ENCODE results near the gene KLHL22.
"Not testable (repeated sequence)": the region's sequence is repeated elsewhere in the genome, so short reads cannot be mapped to it uniquely, and the experiment has no call there.

Gene KLHL22

GRCh38 chr22:20494978-20495860, at the start of gene KLHL22:
Gene KLHL22 (minus strand): TSS chr22:20495795. CDS start chr22:20489211, 6,584 bp downstream.
- Histone ChIP-seq H3K4me1 (ENCODE audit: insufficient read depth, low read length, severe bottlenecking) (peaks cover 13% of the 10 kb centered on the region), H3K4me2 (ENCODE audit: low read length) (peak within 1 kb of the TSS; percentile 91), H3K9me3 (ENCODE audit: low read length) (no peaks in the 10 kb centered on the region), H3K9ac (ENCODE audit: low read length) (peak within 1 kb of the TSS; percentile 73), H2AFZ (ENCODE audit: low read length) (no peak within 1 kb of the TSS), H3K36me3 (ENCODE audit: insufficient read depth, low read length) (no peaks in the 10 kb centered on the region), H3K9me2 (ENCODE audit: low read depth, low read length) (no peaks in the 10 kb centered on the region), H4K20me1 (ENCODE audit: insufficient read depth, low read length) (no peaks in the 10 kb centered on the region), H3K4me3 (ENCODE audit: low read depth, low read length, poor library complexity, severe bottlenecking) (peak within 1 kb of the TSS; percentile 74), H3K27me3 (ENCODE audit: insufficient read depth, low read length) (no peaks in the 10 kb centered on the region), H3F3A (ENCODE audit: insufficient read depth, low read length) (no peaks in the 10 kb centered on the region), H3K27ac (ENCODE audit: low read depth, low read length, poor library complexity, severe bottlenecking) (no peak within 1 kb of the TSS), H3K79me2 (ENCODE audit: insufficient read depth, low read length) (no peaks in the 10 kb centered on the region)
- TF ChIP-seq CTCF (IDR thresholded peaks at IDR 0.05; ENCODE audit: low read length) (no peak), EZH2 (IDR thresholded peaks at IDR 0.05; ENCODE audit: borderline replicate concordance, low read length) (no peak)

GRCh38 chr22:20545318-20545634, 49.7 kb upstream of the KLHL22 start:
- H3K27ac ChIP-seq (ENCODE audit: low read depth, low read length, poor library complexity, severe bottlenecking); H3K4me2 ChIP-seq (ENCODE audit: low read length); H3K79me2 ChIP-seq (ENCODE audit: insufficient read depth, low read length); H3K9me3 ChIP-seq (ENCODE audit: low read length); H3K4me3 ChIP-seq (ENCODE audit: low read depth, low read length, poor library complexity, severe bottlenecking); H3K9ac ChIP-seq (ENCODE audit: low read length); H3K9me2 ChIP-seq (ENCODE audit: low read depth, low read length); H2AFZ ChIP-seq (ENCODE audit: low read length); H3K27me3 ChIP-seq (ENCODE audit: insufficient read depth, low read length); H4K20me1 ChIP-seq (ENCODE audit: insufficient read depth, low read length); H3F3A ChIP-seq (ENCODE audit: insufficient read depth, low read length): not testable (repeated sequence)
- H3K36me3 ChIP-seq (ENCODE audit: insufficient read depth, low read length) = peaks cover 44% of the 10 kb centered on the region
- peaks cover 20% of the 10 kb centered on the region for H3K4me1 ChIP-seq (ENCODE audit: insufficient read depth, low read length, severe bottlenecking)

- Histone ChIP-seq H3K4me3 (ENCODE audit: low read depth, low read length, poor library complexity, severe bottlenecking) (no peak overlapping the region), H3K9me2 (ENCODE audit: low read depth, low read length) (no peaks in the 10 kb centered on the region), H3K9ac (ENCODE audit: low read length) (no peak overlapping the region), H3K27ac (ENCODE audit: low read depth, low read length, poor library complexity, severe bottlenecking) (no peak overlapping the region), H4K20me1 (ENCODE audit: insufficient read depth, low read length) (no peaks in the 10 kb centered on the region), H3K27me3 (ENCODE audit: insufficient read depth, low read length) (no peaks in the 10 kb centered on the region), H3F3A (ENCODE audit: insufficient read depth, low read length) (no peaks in the 10 kb centered on the region), H2AFZ (ENCODE audit: low read length) (no peak overlapping the region), H3K4me1 (ENCODE audit: insufficient read depth, low read length, severe bottlenecking) (no peaks in the 10 kb centered on the region), H3K79me2 (ENCODE audit: insufficient read depth, low read length) (peaks cover 3% of the 10 kb centered on the region; the same call in 1 of the 2 replicates), H3K36me3 (ENCODE audit: insufficient read depth, low read length) (peaks cover 68% of the 10 kb centered on the region), H3K4me2 (ENCODE audit: low read length) (no peak overlapping the region), H3K9me3 (ENCODE audit: low read length) (peaks cover 2% of the 10 kb centered on the region; the same call in 1 of the 2 replicates)
- TF ChIP-seq EZH2 (IDR thresholded peaks at IDR 0.05; ENCODE audit: borderline replicate concordance, low read length) (no peak), CTCF (IDR thresholded peaks at IDR 0.05; ENCODE audit: low read length) (no peak)
Measured at GRCh38 chr22:20542736-20543135, 47.1 kb upstream of the KLHL22 start.

GRCh38 chr22:20542055-20542454, 46.5 kb upstream of the KLHL22 start:
- H3K27ac ChIP-seq (ENCODE audit: low read depth, low read length, poor library complexity, severe bottlenecking) = no peak overlapping the region
- H3K4me2 ChIP-seq (ENCODE audit: low read length) = no peak overlapping the region
- H3K9me3 ChIP-seq (ENCODE audit: low read length) = peaks cover 2% of the 10 kb centered on the region; the same call in 1 of the 2 replicates
- no peaks in the 10 kb centered on the region for H4K20me1 ChIP-seq (ENCODE audit: insufficient read depth, low read length)
- no peak overlapping the region for H3K9ac ChIP-seq (ENCODE audit: low read length)
- no peaks in the 10 kb centered on the region for H3K4me1 ChIP-seq (ENCODE audit: insufficient read depth, low read length, severe bottlenecking)
- no peak overlapping the region for H3K4me3 ChIP-seq (ENCODE audit: low read depth, low read length, poor library complexity, severe bottlenecking)
- H3F3A ChIP-seq (ENCODE audit: insufficient read depth, low read length) = no peaks in the 10 kb centered on the region
- no peak overlapping the region for H2AFZ ChIP-seq (ENCODE audit: low read length)
- H3K9me2 ChIP-seq (ENCODE audit: low read depth, low read length) = no peaks in the 10 kb centered on the region
- H3K27me3 ChIP-seq (ENCODE audit: insufficient read depth, low read length) = no peaks in the 10 kb centered on the region
- H3K79me2 ChIP-seq (ENCODE audit: insufficient read depth, low read length) = peaks cover under 1% of the 10 kb centered on the region; the same call in 1 of the 2 replicates
- H3K36me3 ChIP-seq (ENCODE audit: insufficient read depth, low read length) = peaks cover 75% of the 10 kb centered on the region
- no peak for TF ChIP-seq CTCF (IDR thresholded peaks at IDR 0.05; ENCODE audit: low read length)
- TF ChIP-seq EZH2 (IDR thresholded peaks at IDR 0.05; ENCODE audit: borderline replicate concordance, low read length) = no peak

GRCh38 chr22:20538875-20539274, 43.3 kb upstream of the KLHL22 start:
- not testable (repeated sequence) for H3K4me3 ChIP-seq (ENCODE audit: low read depth, low read length, poor library complexity, severe bottlenecking); H3K27me3 ChIP-seq (ENCODE audit: insufficient read depth, low read length); H3K9me2 ChIP-seq (ENCODE audit: low read depth, low read length); H3K9me3 ChIP-seq (ENCODE audit: low read length); H3K4me1 ChIP-seq (ENCODE audit: insufficient read depth, low read length, severe bottlenecking); H4K20me1 ChIP-seq (ENCODE audit: insufficient read depth, low read length); H3K27ac ChIP-seq (ENCODE audit: low read depth, low read length, poor library complexity, severe bottlenecking); H3K4me2 ChIP-seq (ENCODE audit: low read length); H2AFZ ChIP-seq (ENCODE audit: low read length); H3F3A ChIP-seq (ENCODE audit: insufficient read depth, low read length); H3K9ac ChIP-seq (ENCODE audit: low read length); H3K79me2 ChIP-seq (ENCODE audit: insufficient read depth, low read length)
- peaks cover 67% of the 10 kb centered on the region for H3K36me3 ChIP-seq (ENCODE audit: insufficient read depth, low read length)

All from OCI-LY1 (cell line).